ENCODE measurements around the gene TMEM132C.

TMEM132C gene

DNA sequence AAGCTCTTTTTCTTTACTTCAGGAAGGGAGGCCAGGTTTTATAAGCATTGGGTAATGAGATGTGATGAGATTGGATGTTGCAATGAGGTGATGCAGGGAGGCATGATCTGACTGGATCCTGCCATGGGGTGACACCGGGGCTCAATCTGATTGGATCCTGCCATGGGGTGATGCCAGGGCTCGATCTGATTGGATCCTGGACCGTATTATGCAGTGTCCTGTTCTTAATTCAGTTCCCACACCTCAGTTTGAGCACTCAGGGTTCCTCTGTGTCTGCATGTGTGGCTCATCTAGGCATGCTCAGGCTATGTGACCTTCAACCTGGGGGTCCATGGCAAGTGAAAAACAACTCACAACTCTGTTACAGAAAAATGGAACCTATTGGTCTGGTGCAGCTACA, 390.4 kb downstream of the TMEM132C start:
- no peak for DNase-seq (ENCODE audit: low spot score)
- TF ChIP-seq, protein P1, sequence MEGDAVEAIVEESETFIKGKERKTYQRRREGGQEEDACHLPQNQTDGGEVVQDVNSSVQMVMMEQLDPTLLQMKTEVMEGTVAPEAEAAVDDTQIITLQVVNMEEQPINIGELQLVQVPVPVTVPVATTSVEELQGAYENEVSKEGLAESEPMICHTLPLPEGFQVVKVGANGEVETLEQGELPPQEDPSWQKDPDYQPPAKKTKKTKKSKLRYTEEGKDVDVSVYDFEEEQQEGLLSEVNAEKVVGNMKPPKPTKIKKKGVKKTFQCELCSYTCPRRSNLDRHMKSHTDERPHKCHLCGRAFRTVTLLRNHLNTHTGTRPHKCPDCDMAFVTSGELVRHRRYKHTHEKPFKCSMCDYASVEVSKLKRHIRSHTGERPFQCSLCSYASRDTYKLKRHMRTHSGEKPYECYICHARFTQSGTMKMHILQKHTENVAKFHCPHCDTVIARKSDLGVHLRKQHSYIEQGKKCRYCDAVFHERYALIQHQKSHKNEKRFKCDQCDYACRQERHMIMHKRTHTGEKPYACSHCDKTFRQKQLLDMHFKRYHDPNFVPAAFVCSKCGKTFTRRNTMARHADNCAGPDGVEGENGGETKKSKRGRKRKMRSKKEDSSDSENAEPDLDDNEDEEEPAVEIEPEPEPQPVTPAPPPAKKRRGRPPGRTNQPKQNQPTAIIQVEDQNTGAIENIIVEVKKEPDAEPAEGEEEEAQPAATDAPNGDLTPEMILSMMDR (IDR thresholded peaks at IDR 0.05; ENCODE audit: extremely low read depth, missing control alignments), result no peak

DNA sequence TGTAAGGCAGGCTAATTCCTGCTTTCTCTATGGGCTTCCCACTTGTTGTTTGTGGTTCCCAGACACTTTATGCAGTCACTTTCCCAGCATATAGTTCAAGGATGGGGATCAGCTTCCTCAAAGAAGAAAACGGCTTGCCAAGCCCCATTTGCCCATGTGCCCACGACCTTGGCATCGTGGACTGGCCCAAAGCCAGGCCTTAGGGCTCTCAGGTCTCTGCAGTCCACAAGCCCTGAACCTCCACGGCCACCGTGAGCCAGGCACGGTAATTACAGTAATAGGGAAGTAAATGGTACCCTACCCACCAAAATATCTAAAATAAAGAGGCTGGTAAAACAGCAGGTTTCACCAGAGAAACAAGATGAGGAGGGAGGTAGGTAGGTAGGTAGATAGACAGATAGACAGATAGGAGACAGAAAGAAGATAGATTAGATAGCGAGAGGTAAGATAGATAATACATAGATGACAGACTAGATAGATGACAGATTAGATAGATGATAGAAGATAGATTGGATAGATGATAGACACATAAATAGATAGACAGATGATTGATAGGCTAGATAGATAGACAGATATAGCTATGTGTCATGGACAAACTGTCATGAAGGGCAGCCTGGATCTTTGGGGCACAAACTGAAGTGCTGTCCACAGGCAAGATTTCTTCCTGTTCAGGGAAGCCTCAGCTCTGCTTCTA, 393.7 kb downstream of the TMEM132C start:
- TF ChIP-seq, protein P1 (IDR thresholded peaks at IDR 0.05; ENCODE audit: extremely low read depth, missing control alignments), result no peak
- no peak for DNase-seq (ENCODE audit: low spot score)

DNA sequence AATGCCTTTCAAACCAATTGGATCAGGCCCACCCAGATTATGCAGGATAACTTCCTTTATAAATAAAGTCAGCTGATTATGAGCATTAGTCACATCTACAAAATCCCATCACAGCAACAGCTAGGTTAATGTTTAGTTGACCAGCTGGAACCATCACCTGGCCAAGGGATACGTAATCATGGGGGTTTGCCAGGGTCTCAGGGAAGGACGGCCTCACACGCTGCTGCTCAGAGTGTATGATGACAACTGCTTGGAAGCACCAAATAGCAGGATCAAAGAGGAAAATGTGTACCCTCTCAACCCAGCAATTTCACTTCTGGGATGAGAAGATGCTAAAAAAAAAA, 394.2 kb downstream of the TMEM132C start:
- TF ChIP-seq, protein P1 (IDR thresholded peaks at IDR 0.05; ENCODE audit: extremely low read depth, missing control alignments), result no peak

DNA sequence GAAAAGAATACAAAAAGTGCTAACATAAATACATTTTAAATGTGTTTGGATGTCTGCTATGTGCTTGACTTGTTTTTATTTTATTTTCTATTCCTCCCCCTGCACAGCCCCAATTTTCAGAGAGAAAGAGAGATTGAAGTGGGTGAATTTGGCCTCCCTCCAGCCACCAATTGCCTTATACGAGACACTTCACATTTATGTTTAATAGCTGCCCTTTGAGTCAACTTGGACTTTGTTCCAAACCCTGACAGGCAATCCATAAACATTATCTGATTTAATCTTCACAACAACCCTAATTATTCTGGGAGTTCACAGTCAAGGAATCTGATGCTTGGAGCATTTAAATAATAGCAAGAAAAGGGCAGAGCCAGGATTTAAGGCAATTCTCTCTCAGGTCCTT, 395.1 kb downstream of the TMEM132C start:
- DNase-seq (ENCODE audit: low spot score), result no peak
- TF ChIP-seq, protein P1 (IDR thresholded peaks at IDR 0.05; ENCODE audit: extremely low read depth, missing control alignments), result no peak

More for the DNA sequence above, 394.2 kb downstream of the TMEM132C start:
- no peak for DNase-seq (ENCODE audit: low spot score)

DNA sequence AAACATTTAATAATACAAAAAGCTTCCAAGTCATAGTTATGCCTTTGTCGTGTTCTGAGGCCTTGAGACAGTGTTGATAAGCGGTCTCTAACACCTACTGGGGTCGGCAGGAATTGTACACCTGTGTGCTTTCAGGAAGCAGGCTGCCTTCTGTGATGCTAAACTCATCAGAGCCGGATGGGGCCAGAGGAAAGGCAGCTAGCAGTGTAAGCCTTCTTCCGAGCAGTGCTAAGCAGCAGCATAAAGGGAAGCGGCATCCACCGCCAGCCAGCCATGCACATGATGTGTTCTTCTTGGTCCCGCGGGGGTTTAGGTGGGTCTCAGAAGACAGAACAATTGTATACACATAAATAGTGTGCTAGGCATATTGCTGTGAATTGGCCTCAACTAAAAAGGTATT, 397.5 kb downstream of the TMEM132C start:
- DNase-seq (ENCODE audit: low spot score), result no peak
- TF ChIP-seq, protein P1 (IDR thresholded peaks at IDR 0.05; ENCODE audit: extremely low read depth, missing control alignments), result no peak

DNA sequence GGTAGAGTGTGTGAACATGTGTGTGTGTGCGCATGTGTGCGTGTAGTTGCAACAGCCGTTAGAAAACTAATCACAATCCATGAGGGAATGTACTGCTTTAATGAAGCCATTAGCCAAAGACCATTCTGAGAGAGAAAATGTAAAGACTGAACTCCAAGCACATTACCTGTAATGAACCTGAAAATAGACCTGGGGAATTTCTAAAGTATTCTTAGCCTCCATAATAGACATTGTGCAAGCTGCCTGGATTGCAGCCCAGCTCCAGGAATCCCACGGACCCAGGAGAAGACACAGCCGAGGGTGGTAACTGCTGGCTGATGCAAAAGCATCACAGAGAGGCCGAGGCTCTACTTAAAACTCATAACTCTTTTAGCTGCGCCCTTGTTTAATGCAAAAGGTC, 400.2 kb downstream of the TMEM132C start:
- no peak for DNase-seq (ENCODE audit: low spot score)
- TF ChIP-seq, protein P1 (IDR thresholded peaks at IDR 0.05; ENCODE audit: extremely low read depth, missing control alignments), result no peak

DNA sequence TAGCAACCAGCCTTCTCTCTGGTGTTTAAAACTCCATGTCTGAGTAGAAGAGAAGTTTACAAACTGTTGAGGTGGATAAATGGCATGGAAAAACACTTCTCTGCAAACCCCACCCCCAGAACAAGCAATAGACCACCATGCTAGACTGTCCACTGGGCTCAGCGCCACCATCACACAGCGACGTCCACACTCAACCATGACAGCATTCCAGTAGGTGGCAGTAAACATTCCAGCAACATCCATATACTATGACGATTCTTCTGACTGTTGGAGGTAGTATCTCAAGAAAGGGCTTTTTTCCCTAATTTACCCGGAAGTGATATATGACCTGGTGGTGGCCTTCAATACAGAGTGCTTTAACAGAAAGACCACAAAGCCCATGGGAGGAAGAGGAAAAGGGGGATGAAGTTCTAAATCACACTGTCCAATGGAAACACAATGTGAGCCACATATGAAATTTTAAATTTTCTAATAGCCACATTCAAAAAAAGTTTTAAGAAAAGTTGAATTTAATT, 404.6 kb downstream of the TMEM132C start:
- TF ChIP-seq, protein P1 (IDR thresholded peaks at IDR 0.05; ENCODE audit: extremely low read depth, missing control alignments), result no peak
- DNase-seq (ENCODE audit: low spot score), result no peak

Data from GM20000 (cell line).